NCI-H1092 (cell line): Measurements from ENCODE around the gene DTD1.

ENCODE experiments used
- DNase-seq: peaks from one replicate; lab custom pipeline; 2025; lab: John Stamatoyannopoulos, UW

The DTD1 gene

GRCh38 chr20:18615020-18615650, 27.3 kb downstream of the DTD1 start:
- no peak for DNase-seq

DNA sequence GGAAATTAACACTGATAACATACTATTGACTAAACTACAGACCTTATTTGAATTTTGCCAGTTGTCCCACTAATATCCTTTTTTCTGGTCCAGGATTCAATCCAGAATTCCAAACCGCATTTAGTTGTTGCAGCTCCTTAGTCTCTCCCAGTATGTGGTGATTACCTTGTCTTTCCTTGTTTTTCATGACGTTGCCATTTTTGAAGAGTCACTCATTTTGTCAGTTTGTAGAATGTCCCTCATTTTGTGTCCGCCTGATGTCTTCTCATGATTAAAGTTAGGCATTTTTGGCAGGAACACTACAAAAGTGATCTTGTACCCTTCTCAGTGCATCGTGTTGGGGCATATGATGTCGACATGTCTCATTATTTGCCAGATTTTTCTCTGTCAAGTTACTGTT, 33.1 kb downstream of the DTD1 start:
- no peak for DNase-seq

- DNase-seq = no peak
Observed at GRCh38 chr20:18623156-18623910, 35.5 kb downstream of the DTD1 start.

DNA sequence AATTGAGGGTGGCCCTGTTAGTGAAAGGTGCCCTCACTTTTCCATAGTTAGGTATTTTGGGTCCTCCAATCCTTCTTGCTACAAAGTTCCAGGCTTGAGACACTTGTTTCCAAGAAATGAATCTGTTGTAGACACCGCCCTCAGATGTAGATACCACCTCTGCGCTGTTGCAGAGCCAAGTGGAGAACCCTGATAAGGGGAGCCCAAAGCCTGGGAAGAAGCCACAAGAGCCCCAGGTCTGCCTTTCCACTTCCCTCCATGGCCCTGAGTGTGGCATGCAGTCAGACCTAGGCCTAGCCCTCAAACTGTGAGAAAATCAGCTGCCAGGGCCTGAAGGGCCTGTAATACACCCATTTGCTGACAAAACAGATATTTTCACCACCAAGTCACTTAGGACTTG, 37.1 kb downstream of the DTD1 start:
- DNase-seq = no peak

DNA sequence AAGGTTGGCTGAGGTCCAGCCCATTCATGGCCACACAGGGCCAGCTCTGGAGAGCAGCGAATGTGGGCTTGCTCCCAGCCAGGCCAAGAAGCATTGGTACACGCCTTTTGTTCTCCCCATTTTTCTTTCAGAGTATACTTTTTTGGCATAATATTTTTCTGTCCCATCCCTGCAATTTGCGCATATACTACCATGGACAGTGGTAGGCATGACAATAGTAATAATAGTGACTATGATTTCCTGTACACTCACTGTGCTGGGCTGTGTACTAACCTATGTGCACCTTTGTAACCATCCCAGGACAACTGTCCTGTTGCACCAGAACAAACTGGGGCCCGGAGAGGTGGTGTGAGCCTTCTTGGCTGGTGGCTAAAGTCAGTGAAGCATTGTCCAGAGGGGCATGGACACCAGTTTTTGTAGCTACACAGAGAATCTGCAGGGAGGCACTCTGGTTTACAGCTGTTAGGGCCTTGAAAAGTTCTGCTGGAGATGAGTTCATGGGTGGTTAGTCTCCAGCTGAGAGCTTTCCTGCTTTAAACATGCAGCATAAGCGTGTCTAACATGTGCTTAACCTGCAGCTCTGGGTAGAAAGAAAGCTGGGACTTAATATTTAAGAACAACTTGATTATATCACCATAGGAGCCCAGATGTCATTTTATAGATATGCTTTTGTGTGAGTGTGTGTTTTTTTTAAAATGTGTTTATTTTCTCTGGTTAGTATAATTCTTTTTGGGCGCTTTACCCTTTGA, 38.2 kb downstream of the DTD1 start:
- no peak for DNase-seq

- no peak for DNase-seq
Observed at GRCh38 chr20:18628330-18628920, 40.6 kb downstream of the DTD1 start.

- peak; percentile 57 for DNase-seq
Observed at GRCh38 chr20:18632196-18632789, 44.4 kb downstream of the DTD1 start.

DNA sequence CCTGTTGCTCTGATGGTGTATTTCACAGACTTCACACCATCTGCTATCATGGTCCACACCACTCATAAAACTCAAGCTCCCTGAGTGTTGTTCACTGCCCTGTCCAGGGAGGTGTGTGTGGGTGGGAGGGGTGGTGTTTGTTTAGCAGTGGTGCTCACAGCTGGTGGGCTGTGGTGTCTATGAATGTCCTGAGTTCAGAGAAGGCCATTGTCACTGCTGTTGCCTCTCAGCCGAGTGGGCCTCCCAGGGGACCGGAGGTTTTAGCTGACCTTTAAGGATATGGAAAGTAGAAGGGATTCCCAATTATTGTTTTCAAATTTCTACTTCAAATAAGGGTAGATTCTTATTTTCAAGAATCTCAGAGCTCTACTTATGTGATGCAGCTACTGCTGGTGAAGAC, 45.6 kb downstream of the DTD1 start:
- DNase-seq = no peak

GRCh38 chr20:18634501-18634900, 46.6 kb downstream of the DTD1 start:
- no peak for DNase-seq

DNA sequence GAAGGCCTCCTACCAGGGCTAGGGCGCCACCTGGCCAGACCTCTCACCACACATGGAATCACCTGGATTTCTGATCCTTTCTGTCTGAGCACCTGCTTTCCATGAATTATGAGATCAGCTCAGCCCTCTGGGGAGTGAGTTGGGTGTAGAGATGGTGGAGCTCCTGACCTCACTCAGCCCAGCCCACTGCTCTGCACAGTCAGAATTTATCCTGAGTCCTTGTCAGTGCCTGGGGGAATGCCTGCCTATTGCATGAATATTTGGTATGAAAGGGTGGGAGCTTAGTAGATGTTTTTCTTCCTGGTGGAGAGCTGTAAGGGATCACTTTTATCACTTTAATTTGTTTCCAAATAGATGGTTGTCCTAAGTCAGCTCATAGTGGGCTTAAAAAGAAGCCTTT, 47.5 kb downstream of the DTD1 start:
- no peak for DNase-seq

GRCh38 chr20:18637224-18637623, 49.4 kb downstream of the DTD1 start:
- no peak for DNase-seq

GRCh38 chr20:18638768-18639167, 50.9 kb downstream of the DTD1 start:
- DNase-seq = no peak

- no peak for DNase-seq
Observed at GRCh38 chr20:18639501-18639979, 51.7 kb downstream of the DTD1 start.

DNA sequence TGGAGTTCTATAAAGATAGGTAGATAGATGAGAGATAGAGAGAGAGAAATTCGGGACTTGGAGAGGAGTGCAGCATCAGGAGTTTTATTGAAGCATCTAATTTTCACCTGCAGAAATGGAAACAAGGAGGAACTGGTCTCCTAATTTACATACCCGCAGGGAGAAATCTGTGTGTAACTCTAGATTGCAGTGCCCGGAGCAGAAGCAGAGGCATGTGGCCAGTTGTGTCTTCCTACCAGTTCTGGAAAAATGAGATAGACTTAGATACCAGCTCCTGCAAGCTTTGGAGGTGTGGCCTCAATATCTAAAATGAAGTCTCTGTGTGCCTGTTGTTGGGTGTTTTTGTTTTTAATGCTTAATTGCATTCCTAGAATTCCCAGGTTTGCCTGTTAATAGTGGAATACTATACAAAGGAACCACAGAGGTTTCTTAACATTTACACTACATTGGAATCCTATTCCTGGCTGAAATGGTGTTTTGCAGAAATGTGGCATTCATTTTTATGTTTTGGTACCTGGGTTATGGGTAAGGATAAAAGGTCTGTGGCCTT, 57.4 kb downstream of the DTD1 start:
- DNase-seq = no peak

- no peak for DNase-seq
Observed at GRCh38 chr20:18645851-18646250, 58.0 kb downstream of the DTD1 start.

- DNase-seq = no peak
Observed at GRCh38 chr20:18647777-18648176, 59.9 kb downstream of the DTD1 start.

DNA sequence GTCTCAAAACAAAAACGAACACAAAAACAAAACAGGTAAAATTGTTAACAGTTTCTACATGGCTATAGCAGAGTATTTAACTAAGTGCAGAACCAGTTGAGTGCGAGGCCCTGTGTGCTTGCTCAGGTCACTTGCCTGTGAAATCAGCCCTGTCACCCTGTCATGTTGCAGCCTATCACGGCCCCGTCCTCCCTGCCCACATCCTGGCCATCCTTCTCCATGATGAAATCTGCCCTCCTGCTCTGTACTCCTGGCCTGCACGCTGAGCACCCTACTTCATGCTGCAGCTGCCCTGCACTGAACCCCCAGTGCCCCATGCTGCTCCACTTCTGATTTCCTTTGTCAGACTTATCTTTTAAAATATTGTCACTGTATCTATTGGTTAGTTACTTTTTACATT, 62.4 kb downstream of the DTD1 start:
- DNase-seq = no peak

DNA sequence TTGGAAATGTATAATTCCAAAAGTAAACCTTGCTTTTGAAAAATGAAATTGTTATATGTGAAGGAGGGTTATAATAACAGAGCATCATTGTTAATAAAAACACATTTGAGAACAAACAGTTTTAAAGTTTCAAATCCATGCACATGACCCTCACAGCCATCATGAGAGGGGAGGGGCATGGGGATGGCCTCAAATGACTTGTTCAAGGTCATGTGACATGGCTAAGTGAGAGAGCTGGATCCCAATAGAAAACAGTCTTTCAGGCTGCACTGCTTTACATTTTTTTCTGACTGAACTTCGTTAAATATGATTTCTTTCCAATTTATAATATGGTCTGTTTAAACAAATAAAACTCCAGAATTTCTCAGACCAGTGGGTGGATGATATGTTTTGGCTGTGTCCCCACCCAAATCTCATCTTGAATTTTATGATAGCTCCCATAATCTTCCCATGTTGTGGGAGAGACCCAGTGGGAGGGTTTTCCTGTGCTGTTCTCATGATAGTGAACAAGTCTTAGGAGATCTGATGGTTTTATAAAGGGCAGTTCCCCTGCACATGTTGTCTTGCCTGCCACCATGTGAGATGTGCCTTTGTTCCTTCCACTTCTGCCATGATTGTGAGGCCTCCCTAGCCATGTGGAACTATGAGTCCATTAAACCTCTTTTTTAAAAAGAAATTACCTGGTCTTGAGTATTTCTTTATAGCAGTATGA, 66.0 kb downstream of the DTD1 start:
- no peak for DNase-seq

- DNase-seq = no peak
Observed at GRCh38 chr20:18654448-18654773, 66.6 kb downstream of the DTD1 start.

- DNase-seq = no peak
Observed at GRCh38 chr20:18657575-18657974, 69.7 kb downstream of the DTD1 start.

- DNase-seq = no peak
Observed at GRCh38 chr20:18662279-18663040, 74.6 kb downstream of the DTD1 start.
